A673 (cell line): ENCODE data around the gene CPN2.

Source experiments
- CTCF ChIP-seq: fragments of 300-800, 200-600 bp; sonication (generic); conservative IDR thresholded peaks from 2 replicates; pipeline ENCODE4 v1.5.1; 2017; ENCODE audit warnings: low read depth, mild to moderate bottlenecking, antibody characterized with exemption, low read length, moderate library complexity, mixed read lengths
- EZH2 ChIP-seq: fragments of 200-600 bp; sonication (generic); IDR thresholded peaks from 2 replicates; pipeline ENCODE4 v1.6.1; 2017; ENCODE audit warnings: borderline replicate concordance, low read depth, mild to moderate bottlenecking, mixed read lengths, antibody characterized with exemption, low read length; ENCODE audit not compliant: poor library complexity, severe bottlenecking

GRCh38 chr3:194381460-194381875 is 30.3 kb upstream of the CPN2 start:
- TF ChIP-seq CTCF (no peak), EZH2 (no peak)
